DLD1 (cell line): ENCODE data around the gene PIGV.

Experiments used
- in situ Hi-C: cut with HindIII; loops from 2 replicates; pipeline ENCODE4 v1.10.0; 2017; ENCODE audit warnings: low sequenced_read_pairs

The PIGV gene

GRCh38 chr1:26772687-26773086 lies 15.1 kb upstream of the PIGV start:
- in situ Hi-C loops, result no loop called here

GRCh38 chr1:26774462-26774861 lies 13.3 kb upstream of the PIGV start:
- in situ Hi-C loops, result no loop called here

- in situ Hi-C loops, result no loop called here
These were observed 12.1 kb upstream of the PIGV start for GRCh38 chr1:26775666-26776065.

- in situ Hi-C loops, result no loop called here
These were observed 8.6 kb upstream of the PIGV start for GRCh38 chr1:26779098-26779668.

GRCh38 chr1:26780344-26780957 lies 7.3 kb upstream of the PIGV start:
- in situ Hi-C loops, result no loop called here

- in situ Hi-C loops, result no loop called here
These were observed 6.4 kb upstream of the PIGV start for GRCh38 chr1:26781206-26781825.

GRCh38 chr1:26782521-26783212 lies 5.1 kb upstream of the PIGV start:
- in situ Hi-C loops, result no loop called here

GRCh38 chr1:26783646-26784022 lies 4.1 kb upstream of the PIGV start:
- in situ Hi-C loops, result no loop called here

GRCh38 chr1:26784023-26784871 lies 3.5 kb upstream of the PIGV start:
- in situ Hi-C loops, result no loop called here

GRCh38 chr1:26784886-26785285 lies 2.9 kb upstream of the PIGV start:
- in situ Hi-C loops, result loop anchor here (5.0 kb wide), 1 partner anchor 193 kb away; no protein-coding TSS in a partner anchor

GRCh38 chr1:26785611-26786436 lies 1.9 kb upstream of the PIGV start:
- in situ Hi-C loops, result loop anchor here (5.0 kb wide), 1 partner anchor 194 kb away; no protein-coding TSS in a partner anchor

GRCh38 chr1:26786437-26787380 lies 1.0 kb upstream of the PIGV start:
- in situ Hi-C loops, result loop anchor here (5.0 kb wide), 1 partner anchor 194 kb away; no protein-coding TSS in a partner anchor

GRCh38 chr1:26787381-26787705 lies 407 bp upstream of the PIGV start:
- in situ Hi-C loops, result loop anchor here (5.0 kb wide), 1 partner anchor 195 kb away; no protein-coding TSS in a partner anchor

- in situ Hi-C loops, result loop anchor here (5.0 kb wide), 1 partner anchor 196 kb away; no protein-coding TSS in a partner anchor
These were observed 700 bp downstream of the PIGV start for GRCh38 chr1:26788515-26788785.

GRCh38 chr1:26788836-26789611 lies 1.3 kb downstream of the PIGV start:
- in situ Hi-C loops, result loop anchor here (5.0 kb wide), 1 partner anchor 197 kb away; no protein-coding TSS in a partner anchor

- in situ Hi-C loops, result loop anchor here (5.0 kb wide), 1 partner anchor 197 kb away; no protein-coding TSS in a partner anchor
These were observed 1.8 kb downstream of the PIGV start for GRCh38 chr1:26789612-26789865.

GRCh38 chr1:26789931-26790330 lies 2.2 kb downstream of the PIGV start:
- in situ Hi-C loops, result loop anchor here (5.0 kb wide), 1 partner anchor 198 kb away; no protein-coding TSS in a partner anchor

GRCh38 chr1:26790551-26790953 lies 2.8 kb downstream of the PIGV start:
- in situ Hi-C loops, result no loop called here
